K562 treated with DMSO at 1 percent for 12 hours (cell line): ENCODE measurements around the gene SMCP. TPM values are rescaled to one million over a fixed set of nuclear protein-coding genes. Genes with fewer than 3 reads are reported as not detected.

ENCODE experiments used
- total RNA-seq: library from RNA; unstranded; fragments of 300-600 nt; gene quantifications from 2 replicates; pipeline ENCODE4 v1.2.3, GENCODE V29; 2022; ENCODE audit not compliant: insufficient read depth

SMCP gene
- total RNA-seq: not detected in 2 replicates

GRCh38 chr1:152878042-152878441 is at the start of gene SMCP:
Gene SMCP, plus strand, starts transcription at chr1:152878322. Its CDS starts 6,101 bp downstream, at chr1:152884423.

GRCh38 chr1:152842556-152842955 is 35.6 kb upstream of the SMCP start, which contains the start of gene LCE6A:
Gene LCE6A, plus strand, starts transcription at chr1:152842856. Its CDS starts 665 bp downstream, at chr1:152843521.

GRCh38 chr1:152859696-152860095 is 18.4 kb upstream of the SMCP start, which contains the start of gene LCE7A:
Gene LCE7A, plus strand, starts transcription at chr1:152859996. Its CDS starts 702 bp downstream, at chr1:152860698.

GRCh38 chr1:152907686-152908601 is 29.8 kb downstream of the SMCP start, which contains the start of gene IVL:
Gene IVL, plus strand, starts transcription at chr1:152908546. Its CDS starts 1,252 bp downstream, at chr1:152909798.

Other genes starting within 250 kb of the SMCP start
- not detected in 2 replicates for gene LCE2D, start 214.9 kb upstream of the SMCP start, total RNA-seq
- gene LCE2C, start 203.0 kb upstream of the SMCP start, total RNA-seq: not detected in 2 replicates
- gene LCE2B, start 192.2 kb upstream of the SMCP start, total RNA-seq: not detected in 2 replicates
- not detected in 2 replicates for gene LCE2A, start 180.0 kb upstream of the SMCP start, total RNA-seq
- gene LCE4A, start 170.2 kb upstream of the SMCP start, total RNA-seq: not detected in 2 replicates
- not detected in 2 replicates for gene KPRP, start 120.3 kb upstream of the SMCP start, total RNA-seq
- gene LCE1F, start 103.2 kb upstream of the SMCP start, total RNA-seq: not detected in 2 replicates
- not detected in 2 replicates for gene LCE1E, start 92.1 kb upstream of the SMCP start, total RNA-seq
- gene LCE1D, start 81.6 kb upstream of the SMCP start, total RNA-seq: not detected in 2 replicates
- not detected in 2 replicates for gene LCE1C, start 71.7 kb upstream of the SMCP start, total RNA-seq
- gene LCE1B, start 66.4 kb upstream of the SMCP start, total RNA-seq: not detected in 2 replicates
- gene LCE1A, start 50.8 kb upstream of the SMCP start, total RNA-seq: not detected in 2 replicates
- gene LCE6A, start 35.5 kb upstream of the SMCP start, total RNA-seq: not detected in 2 replicates
- gene LCE7A, start 18.3 kb upstream of the SMCP start, total RNA-seq: not detected in 2 replicates
- gene IVL, start 30.2 kb downstream of the SMCP start, total RNA-seq: not detected in 2 replicates
- not detected in 2 replicates for gene SPRR5, start 68.9 kb downstream of the SMCP start, total RNA-seq
- gene SPRR4, start 92.3 kb downstream of the SMCP start, total RNA-seq: not detected in 2 replicates
- gene SPRR1A, start 105.8 kb downstream of the SMCP start, total RNA-seq: not detected in 2 replicates
- not detected in 2 replicates for gene SPRR3, start 123.4 kb downstream of the SMCP start, total RNA-seq
- not detected in 2 replicates for gene SPRR1B, start 152.9 kb downstream of the SMCP start, total RNA-seq
- 31.6 and 32.8 TPM in 2 replicates for gene SPRR2D, start 162.8 kb downstream of the SMCP start, total RNA-seq
- not detected in 2 replicates for gene SPRR2A, start 179.2 kb downstream of the SMCP start, total RNA-seq
- gene SPRR2B, start 193.3 kb downstream of the SMCP start, total RNA-seq: not detected in 2 replicates
- gene SPRR2E, start 216.2 kb downstream of the SMCP start, total RNA-seq: not detected in 2 replicates
- gene SPRR2F, start 235.2 kb downstream of the SMCP start, total RNA-seq: not detected in 2 replicates